GM12873 (cell line): ENCODE results near the gene C1orf115.

Source experiments
- TF ChIP-seq, protein P1 (sequence below): IDR thresholded peaks from 2 replicates; pipeline ENCODE4 v1.5.1; 2012; ENCODE audit warnings: low read depth, mild to moderate bottlenecking, moderate library complexity, low read length, control low read depth; ENCODE audit not compliant: insufficient read depth; ENCODE audit errors: missing control alignments

C1orf115 gene, protein sequence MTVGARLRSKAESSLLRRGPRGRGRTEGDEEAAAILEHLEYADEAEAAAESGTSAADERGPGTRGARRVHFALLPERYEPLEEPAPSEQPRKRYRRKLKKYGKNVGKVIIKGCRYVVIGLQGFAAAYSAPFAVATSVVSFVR

DNA sequence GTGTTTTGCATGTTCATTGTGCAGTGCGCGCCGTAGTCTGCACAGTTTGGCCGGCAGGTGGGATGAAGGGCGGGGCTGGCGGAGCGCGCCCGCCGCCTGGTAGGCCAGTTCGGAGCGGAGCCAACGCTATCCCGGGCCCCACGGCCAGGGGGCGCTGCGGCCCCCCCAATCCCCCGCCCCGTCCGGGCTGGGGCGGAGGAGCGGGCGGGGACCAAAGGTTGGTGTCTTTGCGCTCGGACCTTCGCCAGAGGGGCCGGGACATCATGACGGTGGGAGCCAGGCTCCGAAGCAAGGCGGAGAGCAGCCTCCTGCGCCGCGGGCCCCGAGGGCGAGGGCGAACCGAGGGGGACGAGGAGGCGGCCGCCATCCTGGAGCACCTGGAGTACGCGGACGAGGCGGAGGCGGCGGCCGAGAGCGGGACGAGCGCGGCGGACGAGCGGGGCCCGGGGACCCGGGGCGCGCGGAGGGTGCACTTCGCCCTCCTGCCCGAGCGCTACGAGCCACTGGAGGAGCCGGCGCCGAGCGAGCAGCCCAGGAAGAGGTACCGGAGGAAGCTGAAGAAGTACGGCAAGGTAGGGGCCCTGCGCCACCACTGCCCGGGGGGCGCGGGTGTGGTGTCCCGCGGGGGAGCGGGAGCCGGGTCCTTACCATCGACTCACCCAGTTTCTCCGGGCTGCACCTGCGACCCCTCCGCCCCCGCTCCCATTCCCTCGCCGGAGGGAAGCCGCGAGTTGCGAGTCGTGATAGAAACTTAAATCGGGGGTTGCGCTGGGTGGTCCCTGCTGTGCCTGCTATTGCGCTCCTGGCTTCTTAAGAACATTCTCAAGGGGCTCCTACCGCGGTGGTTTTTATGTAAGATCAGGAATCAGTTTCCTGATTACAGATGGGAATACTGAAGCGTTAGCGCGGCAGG is at the start of gene C1orf115:
C1orf115 (plus strand) TSS at position 224 of the 913 bp plus-strand sequence; CDS start at position 264, 40 bp downstream.
- TF ChIP-seq, protein P1, sequence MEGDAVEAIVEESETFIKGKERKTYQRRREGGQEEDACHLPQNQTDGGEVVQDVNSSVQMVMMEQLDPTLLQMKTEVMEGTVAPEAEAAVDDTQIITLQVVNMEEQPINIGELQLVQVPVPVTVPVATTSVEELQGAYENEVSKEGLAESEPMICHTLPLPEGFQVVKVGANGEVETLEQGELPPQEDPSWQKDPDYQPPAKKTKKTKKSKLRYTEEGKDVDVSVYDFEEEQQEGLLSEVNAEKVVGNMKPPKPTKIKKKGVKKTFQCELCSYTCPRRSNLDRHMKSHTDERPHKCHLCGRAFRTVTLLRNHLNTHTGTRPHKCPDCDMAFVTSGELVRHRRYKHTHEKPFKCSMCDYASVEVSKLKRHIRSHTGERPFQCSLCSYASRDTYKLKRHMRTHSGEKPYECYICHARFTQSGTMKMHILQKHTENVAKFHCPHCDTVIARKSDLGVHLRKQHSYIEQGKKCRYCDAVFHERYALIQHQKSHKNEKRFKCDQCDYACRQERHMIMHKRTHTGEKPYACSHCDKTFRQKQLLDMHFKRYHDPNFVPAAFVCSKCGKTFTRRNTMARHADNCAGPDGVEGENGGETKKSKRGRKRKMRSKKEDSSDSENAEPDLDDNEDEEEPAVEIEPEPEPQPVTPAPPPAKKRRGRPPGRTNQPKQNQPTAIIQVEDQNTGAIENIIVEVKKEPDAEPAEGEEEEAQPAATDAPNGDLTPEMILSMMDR = peak; percentile 92

DNA sequence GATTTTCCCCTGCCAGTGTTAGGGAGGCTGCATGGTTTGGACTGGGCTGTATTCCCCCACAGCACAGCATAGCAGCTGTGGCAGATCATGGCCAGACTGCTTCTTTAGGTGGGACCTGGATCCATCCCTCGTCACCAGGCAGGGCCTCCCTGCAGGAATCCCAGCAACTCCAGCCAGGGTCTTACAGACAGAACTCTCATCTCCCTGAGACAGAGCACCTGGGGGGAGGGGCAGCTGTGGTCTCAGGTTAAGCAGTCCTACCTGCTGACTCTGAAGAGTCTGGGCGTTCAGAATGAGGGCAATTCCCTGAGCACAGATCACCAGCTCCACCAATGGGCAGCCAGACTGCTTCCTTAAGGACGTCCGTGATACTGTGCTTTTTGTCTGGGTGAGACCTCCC is 47.9 kb upstream of the C1orf115 start:
- TF ChIP-seq, protein P1 = no peak

DNA sequence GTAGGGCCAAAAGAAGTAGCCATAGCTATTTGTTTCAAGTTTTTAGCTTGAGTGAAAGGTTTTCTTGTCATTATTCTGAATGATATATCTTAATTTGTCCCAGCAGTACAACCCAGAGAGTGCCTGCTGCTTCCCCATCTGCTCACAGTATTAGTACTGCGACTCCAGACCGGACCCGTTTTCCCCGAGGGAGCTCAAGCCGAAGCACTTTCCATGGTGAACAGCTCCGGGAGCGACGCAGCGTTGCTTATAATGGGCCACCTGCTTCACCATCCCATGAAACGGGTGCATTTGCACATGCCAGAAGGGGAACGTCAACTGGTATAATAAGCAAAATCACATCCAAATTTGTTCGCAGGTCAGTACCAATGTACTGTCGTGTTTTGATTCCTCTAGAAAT is 37.2 kb upstream of the C1orf115 start:
- TF ChIP-seq, protein P1 = no peak

DNA sequence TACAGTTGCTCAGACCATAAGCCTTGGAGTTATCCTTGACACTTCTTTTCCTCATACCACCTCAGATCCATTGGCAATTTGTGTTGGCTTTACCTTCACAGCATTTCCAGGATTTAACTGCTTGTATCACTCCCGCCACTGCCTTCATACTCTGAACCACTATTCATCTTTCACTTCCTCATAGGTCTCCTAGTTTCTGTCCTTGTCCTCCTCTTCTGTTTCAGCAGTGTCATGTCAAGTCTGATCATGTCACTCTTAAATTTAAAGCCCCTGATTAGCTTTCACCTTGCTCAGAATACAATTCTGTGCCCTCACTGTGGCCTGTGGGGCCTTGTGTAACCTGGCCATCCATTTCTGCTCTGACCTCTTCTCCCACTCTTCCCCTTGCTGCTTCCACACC is 34.7 kb upstream of the C1orf115 start:
- TF ChIP-seq, protein P1 = no peak

DNA sequence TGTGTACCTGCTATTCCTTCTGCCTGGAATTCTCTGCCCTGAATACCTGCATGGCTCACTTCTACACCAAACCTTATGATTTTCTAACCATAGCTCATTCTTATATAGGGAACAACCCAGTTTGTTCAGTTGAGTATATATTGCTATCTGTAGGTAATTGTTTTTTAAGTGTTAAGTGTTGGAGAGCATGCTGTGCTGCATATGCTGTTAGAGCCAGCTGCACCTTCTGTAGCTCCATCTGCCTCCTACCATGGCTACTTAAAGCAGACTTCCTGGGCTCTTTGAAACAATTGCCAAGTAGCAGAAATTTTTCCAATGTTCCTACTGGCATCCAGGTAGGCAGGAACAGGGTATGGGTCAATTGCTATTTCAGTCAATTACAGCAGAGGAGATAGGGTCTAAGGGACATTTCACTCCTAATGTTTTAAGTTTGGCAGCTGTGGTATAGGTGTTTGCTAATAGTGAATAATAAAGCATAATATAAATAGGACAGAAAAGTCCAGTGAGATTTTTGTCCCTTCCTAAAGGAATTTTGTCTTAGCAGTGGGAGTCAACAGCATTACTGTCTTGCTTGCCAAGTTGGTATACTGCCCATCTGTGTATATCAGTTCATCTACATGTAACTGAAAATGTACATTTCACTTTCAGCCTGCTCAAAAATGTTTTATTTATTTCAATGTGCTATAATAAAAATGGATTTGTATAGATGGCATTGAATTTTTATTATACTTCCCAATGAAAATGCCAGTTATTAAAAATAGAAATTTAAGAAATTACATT is 34.0 kb upstream of the C1orf115 start:
- TF ChIP-seq, protein P1 = no peak

DNA sequence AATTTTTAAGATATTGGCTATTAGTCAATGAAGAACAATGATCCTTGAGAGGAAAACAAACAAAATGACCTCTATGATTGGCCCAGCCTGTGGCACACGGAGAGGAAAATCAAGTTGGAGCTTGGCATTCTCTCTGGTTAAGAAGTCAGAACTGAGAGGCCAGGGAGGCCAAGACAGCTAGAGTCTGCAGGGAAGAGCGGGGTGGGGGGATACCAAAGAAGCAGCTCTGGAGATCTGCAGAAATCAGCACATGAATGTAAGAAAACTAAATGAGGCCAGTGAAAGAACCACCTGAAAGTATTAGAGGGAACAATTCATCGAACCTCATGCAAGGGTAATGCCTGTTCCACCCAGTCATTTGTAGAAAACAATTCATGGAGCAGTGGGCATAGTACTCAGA is 23.8 kb upstream of the C1orf115 start:
- TF ChIP-seq, protein P1 = no peak

DNA sequence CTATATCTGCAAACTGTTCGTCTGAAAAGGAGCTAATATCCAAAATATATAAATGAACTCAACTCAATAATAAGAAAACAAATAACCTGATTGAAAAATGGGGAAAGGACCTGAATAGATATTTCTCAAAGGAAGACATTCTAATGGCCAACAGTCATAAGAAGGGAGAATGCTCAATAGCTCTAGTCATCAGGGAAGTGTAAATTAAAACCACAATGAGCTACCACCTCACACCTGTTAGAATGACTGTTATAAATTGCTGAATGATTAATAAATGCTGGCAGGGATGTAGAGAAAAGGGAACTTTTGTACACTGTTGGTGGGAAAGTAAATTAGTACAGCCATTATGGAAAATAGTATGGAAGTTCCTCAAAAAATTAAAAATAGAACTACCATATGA is 21.2 kb upstream of the C1orf115 start:
- TF ChIP-seq, protein P1 = no peak
